Measurements from ENCODE around the gene AP2A2. TPM values are rescaled to one million over a fixed set of nuclear protein-coding genes. Genes with fewer than 3 reads are reported as not detected.

Gene AP2A2
- total RNA-seq, 1 donor from 2014 or later = 17.7 TPM

- Histone ChIP-seq H3K9me3 (ENCODE audit: control insufficient read depth in 3 of 3, low read length in 3 of 3) (peaks cover 0 to 2% (median 0%) of the 10 kb centered on the region in 3 donors), H3K36me3 (ENCODE audit: control insufficient read depth in 3 of 3, insufficient read depth in 3 of 3, low read length in 3 of 3) (no peaks in the 10 kb centered on the region), H3K27me3 (ENCODE audit: control insufficient read depth in 3 of 3, insufficient read depth in 3 of 3, low read length in 3 of 3) (peaks cover 4 to 13% (median 8%) of the 10 kb centered on the region in 3 donors), H3K27ac (ENCODE audit: low read depth, low read length) (no peak overlapping the region), H3K4me3 (ENCODE audit: low read length in 3 of 3) (no peak overlapping the region), H3K9ac (ENCODE audit: low read depth in 1 of 3, low read length in 3 of 3) (no peak overlapping the region), H3K4me1 (ENCODE audit: control insufficient read depth in 3 of 3, insufficient read depth in 3 of 3, low read length in 3 of 3) (peaks cover 0 to 11% (median 9%) of the 10 kb centered on the region in 3 donors)
Observed at GRCh38 chr11:1029654-1030053, 104.0 kb downstream of the AP2A2 start.

- peaks cover 0 to 2% (median 0%) of the 10 kb centered on the region in 3 donors for H3K9me3 ChIP-seq (ENCODE audit: control insufficient read depth in 3 of 3, low read length in 3 of 3)
- H3K4me3 ChIP-seq (ENCODE audit: low read length in 3 of 3) = no peak overlapping the region
- H3K36me3 ChIP-seq (ENCODE audit: control insufficient read depth in 3 of 3, insufficient read depth in 3 of 3, low read length in 3 of 3) = no peaks in the 10 kb centered on the region
- no peak overlapping the region for H3K27ac ChIP-seq (ENCODE audit: low read depth, low read length)
- peaks cover 8 to 17% (median 11%) of the 10 kb centered on the region in 3 donors for H3K27me3 ChIP-seq (ENCODE audit: control insufficient read depth in 3 of 3, insufficient read depth in 3 of 3, low read length in 3 of 3)
- peaks cover 0 to 15% (median 10%) of the 10 kb centered on the region in 3 donors for H3K4me1 ChIP-seq (ENCODE audit: control insufficient read depth in 3 of 3, insufficient read depth in 3 of 3, low read length in 3 of 3)
- H3K9ac ChIP-seq (ENCODE audit: low read depth in 1 of 3, low read length in 3 of 3) = no peak overlapping the region
Observed at GRCh38 chr11:1030086-1030485, 104.4 kb downstream of the AP2A2 start.

GRCh38 chr11:1030556-1030955 lies 104.9 kb downstream of the AP2A2 start:
- Histone ChIP-seq H3K27me3 (ENCODE audit: control insufficient read depth in 3 of 3, insufficient read depth in 3 of 3, low read length in 3 of 3) (peaks cover 12 to 20% (median 14%) of the 10 kb centered on the region in 3 donors), H3K36me3 (ENCODE audit: control insufficient read depth in 3 of 3, insufficient read depth in 3 of 3, low read length in 3 of 3) (no peaks in the 10 kb centered on the region), H3K4me3 (ENCODE audit: low read length in 3 of 3) (no peak overlapping the region), H3K9ac (ENCODE audit: low read depth in 1 of 3, low read length in 3 of 3) (no peak overlapping the region), H3K27ac (ENCODE audit: low read depth, low read length) (no peak overlapping the region), H3K4me1 (ENCODE audit: control insufficient read depth in 3 of 3, insufficient read depth in 3 of 3, low read length in 3 of 3) (peaks cover 0 to 17% (median 11%) of the 10 kb centered on the region in 3 donors), H3K9me3 (ENCODE audit: control insufficient read depth in 3 of 3, low read length in 3 of 3) (peaks cover 0 to 2% (median 0%) of the 10 kb centered on the region in 3 donors)

GRCh38 chr11:1031121-1031899 lies 105.6 kb downstream of the AP2A2 start:
- H3K9me3 ChIP-seq (ENCODE audit: control insufficient read depth in 3 of 3, low read length in 3 of 3) = peaks cover 0 to 2% (median 0%) of the 10 kb centered on the region in 3 donors

GRCh38 chr11:1032310-1032891 lies 106.7 kb downstream of the AP2A2 start:
- Histone ChIP-seq H3K27ac (ENCODE audit: low read depth, low read length) (no peak overlapping the region), H3K9me3 (ENCODE audit: control insufficient read depth in 3 of 3, low read length in 3 of 3) (peaks cover 0 to 2% (median 0%) of the 10 kb centered on the region in 3 donors), H3K27me3 (ENCODE audit: control insufficient read depth in 3 of 3, insufficient read depth in 3 of 3, low read length in 3 of 3) (peaks cover 18 to 29% (median 21%) of the 10 kb centered on the region in 3 donors), H3K9ac (ENCODE audit: low read depth in 1 of 3, low read length in 3 of 3) (no peak overlapping the region), H3K4me1 (ENCODE audit: control insufficient read depth in 3 of 3, insufficient read depth in 3 of 3, low read length in 3 of 3) (peaks cover 0 to 17% (median 11%) of the 10 kb centered on the region in 3 donors), H3K4me3 (ENCODE audit: low read length in 3 of 3) (no peak overlapping the region), H3K36me3 (ENCODE audit: control insufficient read depth in 3 of 3, insufficient read depth in 3 of 3, low read length in 3 of 3) (no peaks in the 10 kb centered on the region)

More at GRCh38 chr11:1031121-1031899, 105.6 kb downstream of the AP2A2 start:
- H3K27me3 ChIP-seq (ENCODE audit: control insufficient read depth in 3 of 3, insufficient read depth in 3 of 3, low read length in 3 of 3) = peaks cover 15 to 27% (median 18%) of the 10 kb centered on the region in 3 donors
- H3K27ac ChIP-seq (ENCODE audit: low read depth, low read length) = no peak overlapping the region
- H3K36me3 ChIP-seq (ENCODE audit: control insufficient read depth in 3 of 3, insufficient read depth in 3 of 3, low read length in 3 of 3) = no peaks in the 10 kb centered on the region
- no peak overlapping the region for H3K9ac ChIP-seq (ENCODE audit: low read depth in 1 of 3, low read length in 3 of 3)
- peaks cover 0 to 17% (median 11%) of the 10 kb centered on the region in 3 donors for H3K4me1 ChIP-seq (ENCODE audit: control insufficient read depth in 3 of 3, insufficient read depth in 3 of 3, low read length in 3 of 3)
- no peak overlapping the region for H3K4me3 ChIP-seq (ENCODE audit: low read length in 3 of 3)

- H3K27ac ChIP-seq (ENCODE audit: low read depth, low read length) = no peak overlapping the region
- H3K36me3 ChIP-seq (ENCODE audit: control insufficient read depth in 3 of 3, insufficient read depth in 3 of 3, low read length in 3 of 3) = no peaks in the 10 kb centered on the region
- H3K27me3 ChIP-seq (ENCODE audit: control insufficient read depth in 3 of 3, insufficient read depth in 3 of 3, low read length in 3 of 3) = peaks cover 18 to 28% (median 22%) of the 10 kb centered on the region in 3 donors
- peaks cover 0 to 2% (median 0%) of the 10 kb centered on the region in 3 donors for H3K9me3 ChIP-seq (ENCODE audit: control insufficient read depth in 3 of 3, low read length in 3 of 3)
- H3K4me3 ChIP-seq (ENCODE audit: low read length in 3 of 3) = no peak overlapping the region
- H3K4me1 ChIP-seq (ENCODE audit: control insufficient read depth in 3 of 3, insufficient read depth in 3 of 3, low read length in 3 of 3) = peaks cover 0 to 17% (median 11%) of the 10 kb centered on the region in 3 donors
- no peak overlapping the region for H3K9ac ChIP-seq (ENCODE audit: low read depth in 1 of 3, low read length in 3 of 3)
Observed at GRCh38 chr11:1033016-1033798, 107.5 kb downstream of the AP2A2 start.

- Histone ChIP-seq H3K4me3 (ENCODE audit: low read length in 3 of 3) (no peak overlapping the region), H3K9ac (ENCODE audit: low read depth in 1 of 3, low read length in 3 of 3) (no peak overlapping the region), H3K27me3 (ENCODE audit: control insufficient read depth in 3 of 3, insufficient read depth in 3 of 3, low read length in 3 of 3) (peaks cover 21 to 25% (median 24%) of the 10 kb centered on the region in 3 donors), H3K4me1 (ENCODE audit: control insufficient read depth in 3 of 3, insufficient read depth in 3 of 3, low read length in 3 of 3) (peaks cover 0 to 17% (median 11%) of the 10 kb centered on the region in 3 donors), H3K36me3 (ENCODE audit: control insufficient read depth in 3 of 3, insufficient read depth in 3 of 3, low read length in 3 of 3) (no peaks in the 10 kb centered on the region), H3K27ac (ENCODE audit: low read depth, low read length) (no peak overlapping the region), H3K9me3 (ENCODE audit: control insufficient read depth in 3 of 3, low read length in 3 of 3) (peaks cover 0 to 2% (median 0%) of the 10 kb centered on the region in 3 donors)
Observed at GRCh38 chr11:1034001-1034400, 108.3 kb downstream of the AP2A2 start.

- no peak overlapping the region for H3K27ac ChIP-seq (ENCODE audit: low read depth, low read length)
- no peak overlapping the region for H3K9ac ChIP-seq (ENCODE audit: low read depth in 1 of 3, low read length in 3 of 3)
- H3K9me3 ChIP-seq (ENCODE audit: control insufficient read depth in 3 of 3, low read length in 3 of 3) = peaks cover 0 to 2% (median 0%) of the 10 kb centered on the region in 3 donors
- H3K27me3 ChIP-seq (ENCODE audit: control insufficient read depth in 3 of 3, insufficient read depth in 3 of 3, low read length in 3 of 3) = peaks cover 22 to 25% (median 24%) of the 10 kb centered on the region in 3 donors
- no peak overlapping the region for H3K4me3 ChIP-seq (ENCODE audit: low read length in 3 of 3)
- H3K36me3 ChIP-seq (ENCODE audit: control insufficient read depth in 3 of 3, insufficient read depth in 3 of 3, low read length in 3 of 3) = no peaks in the 10 kb centered on the region
- peaks cover 0 to 17% (median 11%) of the 10 kb centered on the region in 3 donors for H3K4me1 ChIP-seq (ENCODE audit: control insufficient read depth in 3 of 3, insufficient read depth in 3 of 3, low read length in 3 of 3)
Observed at GRCh38 chr11:1034456-1035295, 109.0 kb downstream of the AP2A2 start.
